Esophagus squamous epithelium (tissue), 5 donors: ENCODE data around the gene HOXB8. TPM values are rescaled to one million over a fixed set of nuclear protein-coding genes. Genes with fewer than 3 reads are reported as not detected.

Experiments used
- DNase-seq: peaks from one replicate; lab custom pipeline; 2025; lab: John Stamatoyannopoulos, UW
- H3K27ac ChIP-seq, 4 donors: fragments of 200-600 bp; sonication (generic); one replicate each; pipeline ENCODE4 v1.5.1; 2016 to 2019; ENCODE audit warnings: mild to moderate bottlenecking in 1 of 4
- H3K27me3 ChIP-seq, 4 donors: fragments of 200-600 bp; sonication (generic); 1 replicate in 3 of 4; 2 replicates in 1 of 4; pipeline versions ENCODE4 v1.5.1 to v1.6.0; 2017 to 2021; ENCODE audit warnings: antibody characterized with exemption in 1 of 4
- H3K36me3 ChIP-seq, 3 donors: fragments of 200-600 bp; sonication (generic); one replicate each; pipeline ENCODE4 v1.5.1; 2016 to 2019
- H3K4me1 ChIP-seq, 3 donors: fragments of 200-600 bp; sonication (generic); one replicate each; pipeline ENCODE4 v1.5.1; 2017 to 2019
- H3K4me3 ChIP-seq, 4 donors: fragments of 200-600 bp; sonication (generic); 1 replicate in 3 of 4; 2 replicates in 1 of 4; pipeline ENCODE4 v1.5.1; 2016 to 2019; ENCODE audit warnings: mild to moderate bottlenecking in 2 of 4, moderate library complexity in 1 of 4
- H3K9me3 ChIP-seq, 3 donors: fragments of 200-600 bp; sonication (generic); one replicate each; pipeline ENCODE4 v1.5.1; 2016 to 2019
- POLR2A ChIP-seq, 4 donors: fragments of 450-650 bp; IDR thresholded peaks; one replicate each; pipeline ENCODE4 v1.6.1; 2017; ENCODE audit warnings: antibody characterized with exemption in 4 of 4, mild to moderate bottlenecking in 4 of 4, moderate library complexity in 3 of 4
- WGBS, 2 donors: methylation state at CpG; one replicate each; pipeline ENCODE4 v1.1.5; 2018; 5-methylcytosine and 5-hydroxymethylcytosine counted together
- intact Hi-C: fragments of 100-400 bp; cut with DNase I; formaldehyde crosslinking; loops from one replicate; pipeline ENCODE4 v1.15.0; 2022
- small RNA-seq, 4 donors: library from RNA; depleted of rRNA; stranded (forward); fragments of <200 nt; gene quantifications; one replicate each; pipeline ENCODE3, GENCODE V24; 2016
- total RNA-seq, 4 donors: library from RNA; depleted of rRNA; stranded (reverse); fragments of >200 nt; gene quantifications; one replicate each; pipeline ENCODE4 v1.1.0, GENCODE V29; 2016
- TF ChIP-seq, protein P1 (sequence below), 6 experiments: fragments of 450-650 bp in 4 of 6; fragments of 200-600 bp in 2 of 6; sonication (generic) in 2 of 6; IDR thresholded peaks; one replicate each; pipeline ENCODE4 v1.5.1; 2016 to 2019; ENCODE audit warnings: antibody characterized with exemption in 6 of 6, mild to moderate bottlenecking in 4 of 6, moderate library complexity in 4 of 6
- donor health status: DM: yes; HTN: yes; CAD: no.

The HOXB8 gene
- total RNA-seq, 4 donors from 2014 or later: not detected

DNA sequence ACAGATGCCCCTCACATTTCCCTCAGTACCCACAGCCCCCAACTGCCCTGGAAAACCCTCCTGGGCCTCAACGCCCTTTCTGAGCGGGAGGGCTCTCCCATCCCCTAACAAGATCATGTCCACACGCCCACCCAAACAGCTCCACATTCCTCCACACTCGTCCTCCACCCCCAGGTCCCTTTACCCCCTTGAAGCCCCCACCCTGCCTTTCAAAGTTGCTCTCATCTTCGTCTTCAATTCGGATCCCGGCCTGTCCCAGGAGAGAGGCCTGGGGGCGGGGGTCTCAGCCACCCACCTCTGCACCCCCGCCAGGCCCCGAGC lies 51.3 kb downstream of the HOXB8 start:
- Histone ChIP-seq H3K9me3 (no peaks in the 10 kb centered on the region), H3K27ac (peak overlapping the region; percentile 89 to 92 (median 91)), H3K27me3 (peaks cover 0 to 77% (median 0%) of the 10 kb centered on the region in 4 donors), H3K4me3 (peak overlapping the region; percentile 33 to 71 (median 46)), H3K4me1 (peaks cover 17 to 97% (median 81%) of the 10 kb centered on the region in 3 donors), H3K36me3 (no peaks in the 10 kb centered on the region)
- intact Hi-C loops: no loop called here
- DNase-seq: no peak
- TF ChIP-seq, protein P1, sequence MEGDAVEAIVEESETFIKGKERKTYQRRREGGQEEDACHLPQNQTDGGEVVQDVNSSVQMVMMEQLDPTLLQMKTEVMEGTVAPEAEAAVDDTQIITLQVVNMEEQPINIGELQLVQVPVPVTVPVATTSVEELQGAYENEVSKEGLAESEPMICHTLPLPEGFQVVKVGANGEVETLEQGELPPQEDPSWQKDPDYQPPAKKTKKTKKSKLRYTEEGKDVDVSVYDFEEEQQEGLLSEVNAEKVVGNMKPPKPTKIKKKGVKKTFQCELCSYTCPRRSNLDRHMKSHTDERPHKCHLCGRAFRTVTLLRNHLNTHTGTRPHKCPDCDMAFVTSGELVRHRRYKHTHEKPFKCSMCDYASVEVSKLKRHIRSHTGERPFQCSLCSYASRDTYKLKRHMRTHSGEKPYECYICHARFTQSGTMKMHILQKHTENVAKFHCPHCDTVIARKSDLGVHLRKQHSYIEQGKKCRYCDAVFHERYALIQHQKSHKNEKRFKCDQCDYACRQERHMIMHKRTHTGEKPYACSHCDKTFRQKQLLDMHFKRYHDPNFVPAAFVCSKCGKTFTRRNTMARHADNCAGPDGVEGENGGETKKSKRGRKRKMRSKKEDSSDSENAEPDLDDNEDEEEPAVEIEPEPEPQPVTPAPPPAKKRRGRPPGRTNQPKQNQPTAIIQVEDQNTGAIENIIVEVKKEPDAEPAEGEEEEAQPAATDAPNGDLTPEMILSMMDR (IDR thresholded peaks at IDR 0.05): no peak
- TF ChIP-seq POLR2A (IDR thresholded peaks at IDR 0.05): no peak
- 14 to 18% methylated on average over 4 to 6 of the region's 10 CpGs for WGBS, 2 donors

DNA sequence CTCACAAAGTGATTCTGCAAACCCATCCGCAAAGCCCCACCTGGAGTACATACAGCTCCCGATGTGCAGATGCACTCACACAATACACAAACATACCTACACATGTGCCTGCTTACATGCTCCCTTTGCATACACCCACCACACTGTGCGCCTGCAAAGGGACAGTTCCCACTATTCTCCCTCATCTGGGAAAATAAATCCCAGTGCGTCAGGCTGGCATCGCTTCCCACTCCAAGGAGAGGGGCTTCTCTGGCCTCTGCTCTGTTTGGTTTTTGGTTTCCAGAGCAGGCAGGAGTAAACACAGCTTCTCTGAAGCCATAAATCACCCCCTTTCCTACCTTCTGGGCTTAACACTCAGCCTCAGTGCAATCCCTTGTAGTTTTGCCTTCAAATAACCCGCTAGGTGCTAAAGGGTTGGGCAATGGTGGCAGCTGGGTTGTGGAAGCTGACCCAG lies 51.7 kb downstream of the HOXB8 start:
- no peak for TF ChIP-seq POLR2A (IDR thresholded peaks at IDR 0.05)
- TF ChIP-seq, protein P1 (IDR thresholded peaks at IDR 0.05): no peak
- DNase-seq: no peak
- intact Hi-C loops: no loop called here
- peaks cover 17 to 98% (median 84%) of the 10 kb centered on the region in 3 donors for H3K4me1 ChIP-seq
- no peaks in the 10 kb centered on the region for H3K9me3 ChIP-seq
- no peaks in the 10 kb centered on the region for H3K36me3 ChIP-seq
- peak overlapping the region; percentile 33 to 71 (median 46) for H3K4me3 ChIP-seq
- 38 to 55% methylated on average over 5 of the region's 6 CpGs for WGBS, 2 donors
- peaks cover 0 to 76% (median 0%) of the 10 kb centered on the region in 4 donors for H3K27me3 ChIP-seq
- peak overlapping the region; percentile 89 to 92 (median 91) for H3K27ac ChIP-seq

DNA sequence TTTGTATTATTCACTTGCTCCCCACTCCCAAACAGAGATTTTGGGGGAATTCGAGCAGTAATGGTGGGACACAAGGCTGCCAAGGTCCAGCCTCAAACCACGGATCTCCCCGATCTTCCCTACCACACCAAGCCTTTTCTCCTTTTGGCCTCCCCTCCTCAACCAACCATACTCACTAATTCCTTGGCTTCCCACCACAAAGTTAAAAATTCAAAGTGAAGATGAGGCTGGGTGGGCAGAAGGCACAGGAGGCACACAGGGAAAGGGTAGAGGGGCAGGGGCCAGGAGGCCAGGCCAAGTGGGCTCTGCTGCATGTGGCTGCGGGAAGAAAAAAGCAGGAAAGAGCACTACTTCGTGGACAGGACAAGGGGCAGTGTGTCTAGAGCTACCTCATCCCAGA lies 52.2 kb downstream of the HOXB8 start:
- peaks cover 17 to 100% (median 87%) of the 10 kb centered on the region in 3 donors for H3K4me1 ChIP-seq
- 42 to 47% methylated on average over 5 of the region's 5 CpGs for WGBS, 2 donors
- H3K9me3 ChIP-seq: no peaks in the 10 kb centered on the region
- peak overlapping the region; percentile 89 to 92 (median 91) for H3K27ac ChIP-seq
- TF ChIP-seq POLR2A (IDR thresholded peaks at IDR 0.05): no peak
- TF ChIP-seq, protein P1 (IDR thresholded peaks at IDR 0.05): no peak
- intact Hi-C loops: no loop called here
- H3K4me3 ChIP-seq: peak overlapping the region in 3 of 4 donors; percentile 1 to 71 (median 55)
- peaks cover 0 to 76% (median 0%) of the 10 kb centered on the region in 4 donors for H3K27me3 ChIP-seq
- H3K36me3 ChIP-seq: no peaks in the 10 kb centered on the region
- no peak for DNase-seq

Small RNA genes within 50 kb of the gene (small RNA-seq; reads per million reads assigned to genes)
- 0 to 0.09 (median 0.04) reads per million in 4 donors for gene MIR196A1

Other genes starting within 250 kb of the HOXB8 start
- 1 to 10 TPM in 2 of 4 donors, under 1 TPM in 1, not detected in 1; 0.83 to 5.1 (median 3.4) TPM for gene SKAP1, start 185.1 kb downstream of the HOXB8 start, total RNA-seq
- gene HOXB1, start 84.3 kb downstream of the HOXB8 start, total RNA-seq: under 1 TPM in 1 of 4 donors, not detected in 3; 0.19 TPM
- gene HOXB2, start 70.2 kb downstream of the HOXB8 start, total RNA-seq: 10 to 100 TPM in 3 of 4 donors, 1 to 10 TPM in 1; 9.2 to 24.2 (median 17.1) TPM
- gene HOXB4, start 36.9 kb downstream of the HOXB8 start, total RNA-seq: 1 to 10 TPM in 3 of 4 donors, under 1 TPM in 1; 0.27 to 2.9 (median 1.8) TPM
- 10 to 100 TPM in 1 of 4 donors, 1 to 10 TPM in 3; 2.5 to 11.1 (median 5.8) TPM for gene HOXB3, start 25.1 kb downstream of the HOXB8 start, total RNA-seq
- not detected for gene HOXB5, start 21.5 kb downstream of the HOXB8 start, total RNA-seq
- gene HOXB6, start 10.3 kb downstream of the HOXB8 start, total RNA-seq: 1 to 10 TPM in 2 of 4 donors, not detected in 2; 1.3 to 3.1 TPM
- gene HOXB7, start 4.3 kb downstream of the HOXB8 start, total RNA-seq: under 1 TPM in 2 of 4 donors, not detected in 2; 0.38 to 0.64 TPM
- gene HOXB9, start 11.1 kb upstream of the HOXB8 start, total RNA-seq: not detected
- not detected for gene PRAC1, start 107.2 kb upstream of the HOXB8 start, total RNA-seq
- gene PRAC2, start 107.9 kb upstream of the HOXB8 start, total RNA-seq: not detected
- not detected for gene HOXB13, start 113.5 kb upstream of the HOXB8 start, total RNA-seq
- gene TTLL6, start 201.9 kb upstream of the HOXB8 start, total RNA-seq: under 1 TPM in 1 of 4 donors, not detected in 3; 0.19 TPM
- gene CALCOCO2, start 215.7 kb upstream of the HOXB8 start, total RNA-seq: 100 to 1,000 TPM in 1 of 4 donors, 10 to 100 TPM in 3; 62.3 to 129 (median 79.4) TPM